Measurements from ENCODE around the gene NPM3. TPM values are rescaled to one million over a fixed set of nuclear protein-coding genes. Genes with fewer than 3 reads are reported as not detected.

NPM3 gene
- total RNA-seq, 1 experiment from 2014 or later = 260 TPM

DNA sequence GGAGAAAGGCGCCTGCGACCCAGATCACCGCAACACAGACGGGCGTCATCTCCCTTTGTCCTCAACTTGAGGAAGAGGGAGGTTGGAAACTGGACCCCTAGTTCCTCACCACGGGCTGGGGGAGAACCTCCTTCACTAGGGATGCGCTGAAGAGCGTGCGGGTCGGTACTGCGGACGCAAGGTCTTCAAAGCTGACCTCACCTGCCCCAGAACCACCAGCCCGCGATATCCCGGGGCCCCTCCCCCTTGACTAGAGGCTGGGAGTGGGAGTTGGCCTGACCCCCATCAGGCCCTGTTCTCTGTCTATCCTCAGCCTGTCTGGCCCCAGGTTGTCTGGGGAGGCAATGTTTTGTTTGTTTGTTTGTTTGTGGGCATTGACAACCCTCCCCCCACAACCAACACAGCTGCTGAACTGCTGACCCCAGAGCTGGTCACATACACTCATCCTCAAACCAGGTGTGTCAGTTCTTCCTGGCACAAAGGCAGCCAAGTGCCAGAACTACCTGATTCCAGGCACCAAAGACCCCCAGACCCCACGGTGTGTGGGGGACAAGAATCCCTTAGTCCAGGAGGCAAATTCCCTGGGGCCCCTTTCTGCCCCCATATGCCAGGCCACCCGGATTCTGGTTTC is 2.9 kb downstream of the NPM3 start:
- DNase-seq (ENCODE audit: low spot score) = no peak

GRCh38 chr10:101779544-101780186 is 3.6 kb downstream of the NPM3 start:
- peak; percentile 93 for DNase-seq (ENCODE audit: low spot score)
- POLR2A ChIA-PET = interaction anchor here (2.6 kb wide), 1 partner anchor 39 kb away, joined by 10 read pairs; the partner anchor contains the start of gene OGA
- H3K9me3 Mint-ChIP-seq = no peaks in the 10 kb centered on the region
- H3K4me3 Mint-ChIP-seq = peak overlapping the region; percentile 81
- H3K4me1 Mint-ChIP-seq = peaks cover 55% of the 10 kb centered on the region
- H3K27me3 Mint-ChIP-seq (ENCODE audit: low read depth) = peaks cover 36% of the 10 kb centered on the region
- CTCF ChIA-PET = interaction anchor here (0.6 to 11.0 kb wide), 26 partner anchors 8 to 567 kb away, joined by 3 to 370 read pairs (median 4); partner anchors contain the start of gene OGA
- H3K27ac Mint-ChIP-seq = peak overlapping the region; percentile 88
- ATAC-seq = peak; percentile 1; the same call in 1 of the 2 replicates
- H3K36me3 Mint-ChIP-seq = no peaks in the 10 kb centered on the region
- TF ChIP-seq MXD4 (CRISPR knock-in tag; IDR thresholded peaks at IDR 0.05; ENCODE audit: borderline replicate concordance) (no peak), AFF4 (CRISPR knock-in tag; IDR thresholded peaks at IDR 0.05; ENCODE audit: borderline replicate concordance) (no peak), USF2 (CRISPR knock-in tag; IDR thresholded peaks at IDR 0.05) (peak; percentile 8; the same call in 1 of the 2 replicates), RELA (CRISPR knock-in tag; IDR thresholded peaks at IDR 0.05; ENCODE audit: borderline replicate concordance) (0 out of 2 replicates have a peak, but pooled peaks have one; percentile 10), NR2C2 (CRISPR knock-in tag; IDR thresholded peaks at IDR 0.05) (no peak), ZBTB43 (CRISPR knock-in tag; IDR thresholded peaks at IDR 0.05) (peak; percentile 88; the same call in 1 of the 2 replicates)

More for the DNA sequence above, 2.9 kb downstream of the NPM3 start:
- ATAC-seq = no peak
- Mint-ChIP-seq H3K9me3 (no peaks in the 10 kb centered on the region), H3K27me3 (ENCODE audit: low read depth) (peaks cover 30% of the 10 kb centered on the region), H3K4me1 (peaks cover 57% of the 10 kb centered on the region), H3K36me3 (0 out of 2 replicates have a peak, but pooled peaks cover under 1% of the 10 kb centered on the region), H3K27ac (no peak overlapping the region), H3K4me3 (peak overlapping the region; percentile 81)
- POLR2A ChIA-PET = interaction anchor here (1.3 to 2.6 kb wide), 2 partner anchors 38 to 200 kb away, joined by 5 to 10 read pairs; partner anchors contain the start of gene OGA
- CTCF ChIA-PET = interaction anchor here (0.6 to 11.0 kb wide), 27 partner anchors 9 to 619 kb away, joined by 3 to 370 read pairs (median 9); partner anchors contain the start of genes DPCD, OGA and POLL
- TF ChIP-seq, protein P1, sequence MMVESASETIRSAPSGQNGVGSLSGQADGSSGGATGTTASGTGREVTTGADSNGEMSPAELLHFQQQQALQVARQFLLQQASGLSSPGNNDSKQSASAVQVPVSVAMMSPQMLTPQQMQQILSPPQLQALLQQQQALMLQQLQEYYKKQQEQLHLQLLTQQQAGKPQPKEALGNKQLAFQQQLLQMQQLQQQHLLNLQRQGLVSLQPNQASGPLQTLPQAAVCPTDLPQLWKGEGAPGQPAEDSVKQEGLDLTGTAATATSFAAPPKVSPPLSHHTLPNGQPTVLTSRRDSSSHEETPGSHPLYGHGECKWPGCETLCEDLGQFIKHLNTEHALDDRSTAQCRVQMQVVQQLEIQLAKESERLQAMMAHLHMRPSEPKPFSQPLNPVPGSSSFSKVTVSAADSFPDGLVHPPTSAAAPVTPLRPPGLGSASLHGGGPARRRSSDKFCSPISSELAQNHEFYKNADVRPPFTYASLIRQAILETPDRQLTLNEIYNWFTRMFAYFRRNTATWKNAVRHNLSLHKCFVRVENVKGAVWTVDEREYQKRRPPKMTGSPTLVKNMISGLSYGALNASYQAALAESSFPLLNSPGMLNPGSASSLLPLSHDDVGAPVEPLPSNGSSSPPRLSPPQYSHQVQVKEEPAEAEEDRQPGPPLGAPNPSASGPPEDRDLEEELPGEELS (CRISPR knock-in tag; IDR thresholded peaks at IDR 0.05) = no peak
- TF ChIP-seq, protein P2, sequence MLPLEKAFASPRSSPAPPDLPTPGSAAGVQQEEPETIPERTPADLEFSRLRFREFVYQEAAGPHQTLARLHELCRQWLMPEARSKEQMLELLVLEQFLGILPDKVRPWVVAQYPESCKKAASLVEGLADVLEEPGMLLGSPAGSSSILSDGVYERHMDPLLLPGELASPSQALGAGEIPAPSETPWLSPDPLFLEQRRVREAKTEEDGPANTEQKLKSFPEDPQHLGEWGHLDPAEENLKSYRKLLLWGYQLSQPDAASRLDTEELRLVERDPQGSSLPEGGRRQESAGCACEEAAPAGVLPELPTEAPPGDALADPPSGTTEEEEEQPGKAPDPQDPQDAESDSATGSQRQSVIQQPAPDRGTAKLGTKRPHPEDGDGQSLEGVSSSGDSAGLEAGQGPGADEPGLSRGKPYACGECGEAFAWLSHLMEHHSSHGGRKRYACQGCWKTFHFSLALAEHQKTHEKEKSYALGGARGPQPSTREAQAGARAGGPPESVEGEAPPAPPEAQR (CRISPR knock-in tag; IDR thresholded peaks at IDR 0.05) = no peak
- TF ChIP-seq ESRRA (CRISPR knock-in tag; IDR thresholded peaks at IDR 0.05; ENCODE audit: borderline replicate concordance) = no peak
- TF ChIP-seq PREB (CRISPR knock-in tag; IDR thresholded peaks at IDR 0.05; ENCODE audit: borderline replicate concordance) = no peak
- no peak for TF ChIP-seq TEAD4 (CRISPR knock-in tag; IDR thresholded peaks at IDR 0.05)
- no peak for TF ChIP-seq NFE2L1 (CRISPR knock-in tag; IDR thresholded peaks at IDR 0.05)
- TF ChIP-seq JAZF1 (CRISPR knock-in tag; IDR thresholded peaks at IDR 0.05) = no peak
- TF ChIP-seq ETV6 (CRISPR knock-in tag; IDR thresholded peaks at IDR 0.05) = no peak
- TF ChIP-seq, protein P3, sequence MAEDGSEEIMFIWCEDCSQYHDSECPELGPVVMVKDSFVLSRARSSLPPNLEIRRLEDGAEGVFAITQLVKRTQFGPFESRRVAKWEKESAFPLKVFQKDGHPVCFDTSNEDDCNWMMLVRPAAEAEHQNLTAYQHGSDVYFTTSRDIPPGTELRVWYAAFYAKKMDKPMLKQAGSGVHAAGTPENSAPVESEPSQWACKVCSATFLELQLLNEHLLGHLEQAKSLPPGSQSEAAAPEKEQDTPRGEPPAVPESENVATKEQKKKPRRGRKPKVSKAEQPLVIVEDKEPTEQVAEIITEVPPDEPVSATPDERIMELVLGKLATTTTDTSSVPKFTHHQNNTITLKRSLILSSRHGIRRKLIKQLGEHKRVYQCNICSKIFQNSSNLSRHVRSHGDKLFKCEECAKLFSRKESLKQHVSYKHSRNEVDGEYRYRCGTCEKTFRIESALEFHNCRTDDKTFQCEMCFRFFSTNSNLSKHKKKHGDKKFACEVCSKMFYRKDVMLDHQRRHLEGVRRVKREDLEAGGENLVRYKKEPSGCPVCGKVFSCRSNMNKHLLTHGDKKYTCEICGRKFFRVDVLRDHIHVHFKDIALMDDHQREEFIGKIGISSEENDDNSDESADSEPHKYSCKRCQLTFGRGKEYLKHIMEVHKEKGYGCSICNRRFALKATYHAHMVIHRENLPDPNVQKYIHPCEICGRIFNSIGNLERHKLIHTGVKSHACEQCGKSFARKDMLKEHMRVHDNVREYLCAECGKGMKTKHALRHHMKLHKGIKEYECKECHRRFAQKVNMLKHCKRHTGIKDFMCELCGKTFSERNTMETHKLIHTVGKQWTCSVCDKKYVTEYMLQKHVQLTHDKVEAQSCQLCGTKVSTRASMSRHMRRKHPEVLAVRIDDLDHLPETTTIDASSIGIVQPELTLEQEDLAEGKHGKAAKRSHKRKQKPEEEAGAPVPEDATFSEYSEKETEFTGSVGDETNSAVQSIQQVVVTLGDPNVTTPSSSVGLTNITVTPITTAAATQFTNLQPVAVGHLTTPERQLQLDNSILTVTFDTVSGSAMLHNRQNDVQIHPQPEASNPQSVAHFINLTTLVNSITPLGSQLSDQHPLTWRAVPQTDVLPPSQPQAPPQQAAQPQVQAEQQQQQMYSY (CRISPR knock-in tag; IDR thresholded peaks at IDR 0.05) = no peak
